Astrocyte (in vitro differentiated cells and primary cell): ENCODE measurements around the gene FNDC3B. TPM values are rescaled to one million over a fixed set of nuclear protein-coding genes. Genes with fewer than 3 reads are reported as not detected.

Experiments
- DNase-seq: peaks from one replicate; pipeline ENCODE4 v3.0.0-alpha.2; 2010; ENCODE audit warnings: low read depth
- FAIRE-seq: peaks from 2 replicates; lab custom pipeline; 2011; peaks lifted over from hg19 to GRCh38; lab: Jason Lieb, UNC
- H2AFZ ChIP-seq: 2 replicates; pipeline ENCODE4 v1.6.0; 2012; ENCODE audit warnings: low read depth, low read length, inconsistent platforms
- H3K27ac ChIP-seq: 2 replicates; pipeline ENCODE4 v1.5.1; 2011; ENCODE audit warnings: low read depth, low read length, inconsistent platforms
- H3K27me3 ChIP-seq: 2 replicates; pipeline ENCODE4 v1.6.0; 2011; ENCODE audit warnings: low read length, inconsistent platforms; ENCODE audit not compliant: insufficient read depth
- H3K36me3 ChIP-seq: 2 replicates; pipeline ENCODE4 v1.5.1; 2011; ENCODE audit warnings: low read length, inconsistent platforms; ENCODE audit not compliant: insufficient read depth
- H3K4me1 ChIP-seq: 2 replicates; pipeline ENCODE4 v1.5.1; 2011; ENCODE audit warnings: low read length, inconsistent platforms; ENCODE audit not compliant: insufficient read depth
- H3K4me2 ChIP-seq: 2 replicates; pipeline ENCODE4 v1.6.0; 2012; ENCODE audit warnings: low read length, inconsistent platforms
- H3K4me3 ChIP-seq: 2 replicates; pipeline ENCODE4 v1.5.1; 2011; ENCODE audit warnings: low read depth, mild to moderate bottlenecking, low read length, inconsistent platforms; ENCODE audit not compliant: insufficient read depth
- H3K79me2 ChIP-seq: 2 replicates; pipeline ENCODE4 v1.6.0; 2012; ENCODE audit warnings: mild to moderate bottlenecking, low read length, inconsistent platforms; ENCODE audit not compliant: insufficient read depth
- H3K9ac ChIP-seq: 2 replicates; pipeline ENCODE4 v1.6.0; 2012; ENCODE audit warnings: mild to moderate bottlenecking, low read length, inconsistent platforms
- H3K9me3 ChIP-seq: 2 replicates; pipeline ENCODE4 v1.5.1; 2012; ENCODE audit warnings: low read depth, mild to moderate bottlenecking, low read length, inconsistent platforms; ENCODE audit not compliant: insufficient read depth
- H4K20me1 ChIP-seq: 2 replicates; pipeline ENCODE4 v1.6.0; 2012; ENCODE audit warnings: low read length, inconsistent platforms; ENCODE audit not compliant: insufficient read depth
- H3K27ac Mint-ChIP-seq: one replicate; pipeline ENCODE4 v1.8.0; 2021; ENCODE audit warnings: mild to moderate bottlenecking, mixed read lengths; ENCODE audit not compliant: unreplicated experiment
- H3K27me3 Mint-ChIP-seq: one replicate; pipeline ENCODE4 v1.8.0; 2021; ENCODE audit warnings: low read depth, mixed read lengths; ENCODE audit not compliant: unreplicated experiment
- H3K36me3 Mint-ChIP-seq: one replicate; pipeline ENCODE4 v1.8.0; 2021; ENCODE audit warnings: low read depth, mixed read lengths; ENCODE audit not compliant: unreplicated experiment
- H3K4me1 Mint-ChIP-seq: one replicate; pipeline ENCODE4 v1.8.0; 2021; ENCODE audit warnings: low read depth, mixed read lengths; ENCODE audit not compliant: unreplicated experiment
- H3K4me3 Mint-ChIP-seq: one replicate; pipeline ENCODE4 v1.8.0; 2021; ENCODE audit warnings: mild to moderate bottlenecking, moderate library complexity, mixed read lengths; ENCODE audit not compliant: unreplicated experiment
- H3K9me3 Mint-ChIP-seq: one replicate; pipeline ENCODE4 v1.8.0; 2021; ENCODE audit warnings: mild to moderate bottlenecking, mixed read lengths; ENCODE audit not compliant: unreplicated experiment
- EZH2 ChIP-seq: IDR thresholded peaks from 2 replicates; pipeline ENCODE4 v1.6.1; 2012; ENCODE audit warnings: mild to moderate bottlenecking, low read length, inconsistent platforms; ENCODE audit not compliant: insufficient read depth
- total RNA-seq: library from RNA; stranded (reverse); gene quantifications from 2 replicates; pipeline ENCODE4 v1.2.1, GENCODE V29; 2021
- TF ChIP-seq, protein P1 (sequence below): IDR thresholded peaks from 2 replicates; pipeline ENCODE4 v1.5.1; 2011; ENCODE audit warnings: low read depth, mild to moderate bottlenecking, inconsistent platforms, low read length, moderate library complexity; ENCODE audit not compliant: insufficient read depth

FNDC3B gene
- total RNA-seq, 1 donor from 2014 or later = 327 TPM

DNA sequence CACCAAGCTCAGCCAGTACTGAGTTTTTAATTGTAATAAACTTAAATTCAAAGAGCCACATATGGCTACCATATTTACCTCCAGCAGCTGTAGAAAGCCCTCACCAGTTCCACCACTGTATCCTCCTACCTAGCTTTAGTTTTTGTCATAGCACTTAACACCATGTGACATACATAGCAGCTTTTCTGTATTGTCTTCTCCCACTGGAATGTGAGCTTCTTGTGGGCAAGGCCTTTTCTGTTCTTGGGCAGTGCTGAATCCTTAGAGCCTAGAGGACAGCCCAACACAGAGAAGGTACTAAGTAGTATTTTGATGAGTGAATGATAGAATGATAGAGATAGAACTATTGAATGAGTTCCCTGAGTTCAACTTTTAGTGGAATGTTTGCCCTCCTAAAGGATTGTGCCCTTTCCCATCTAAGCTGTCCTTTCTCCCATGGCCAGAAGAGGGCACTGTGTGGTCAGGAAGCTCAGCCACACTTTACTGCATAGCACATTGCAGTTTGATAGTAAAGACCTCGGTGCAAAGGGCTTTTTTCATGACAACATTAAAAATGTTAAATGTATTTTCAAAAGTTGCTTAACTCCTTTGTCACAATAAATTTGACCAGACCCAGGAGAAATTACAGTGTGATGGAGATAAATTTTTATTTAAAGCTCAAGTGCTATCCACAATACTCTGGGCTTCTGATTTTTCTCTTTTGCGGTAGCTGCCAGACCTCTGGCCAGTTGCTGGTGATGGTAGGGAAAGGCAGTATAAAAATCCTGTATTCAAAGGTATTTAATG is 293.1 kb downstream of the FNDC3B start:
- H3K4me1 ChIP-seq = peaks cover 4% of the 10 kb centered on the region
- no peaks in the 10 kb centered on the region for H3K9me3 Mint-ChIP-seq
- no peaks in the 10 kb centered on the region for H3K27me3 Mint-ChIP-seq
- no peak overlapping the region for H3K4me3 Mint-ChIP-seq
- peaks cover 13% of the 10 kb centered on the region for H3K79me2 ChIP-seq
- peaks cover 25% of the 10 kb centered on the region for H3K36me3 Mint-ChIP-seq
- H2AFZ ChIP-seq = no peak overlapping the region
- no peaks in the 10 kb centered on the region for H3K9me3 ChIP-seq
- H3K9ac ChIP-seq = no peak overlapping the region
- no peaks in the 10 kb centered on the region for H3K27me3 ChIP-seq
- H3K4me3 ChIP-seq = no peak overlapping the region
- H3K27ac Mint-ChIP-seq = peak overlapping the region; percentile 53
- peaks cover 74% of the 10 kb centered on the region for H3K36me3 ChIP-seq
- H4K20me1 ChIP-seq = peaks cover 33% of the 10 kb centered on the region
- TF ChIP-seq, protein P1, sequence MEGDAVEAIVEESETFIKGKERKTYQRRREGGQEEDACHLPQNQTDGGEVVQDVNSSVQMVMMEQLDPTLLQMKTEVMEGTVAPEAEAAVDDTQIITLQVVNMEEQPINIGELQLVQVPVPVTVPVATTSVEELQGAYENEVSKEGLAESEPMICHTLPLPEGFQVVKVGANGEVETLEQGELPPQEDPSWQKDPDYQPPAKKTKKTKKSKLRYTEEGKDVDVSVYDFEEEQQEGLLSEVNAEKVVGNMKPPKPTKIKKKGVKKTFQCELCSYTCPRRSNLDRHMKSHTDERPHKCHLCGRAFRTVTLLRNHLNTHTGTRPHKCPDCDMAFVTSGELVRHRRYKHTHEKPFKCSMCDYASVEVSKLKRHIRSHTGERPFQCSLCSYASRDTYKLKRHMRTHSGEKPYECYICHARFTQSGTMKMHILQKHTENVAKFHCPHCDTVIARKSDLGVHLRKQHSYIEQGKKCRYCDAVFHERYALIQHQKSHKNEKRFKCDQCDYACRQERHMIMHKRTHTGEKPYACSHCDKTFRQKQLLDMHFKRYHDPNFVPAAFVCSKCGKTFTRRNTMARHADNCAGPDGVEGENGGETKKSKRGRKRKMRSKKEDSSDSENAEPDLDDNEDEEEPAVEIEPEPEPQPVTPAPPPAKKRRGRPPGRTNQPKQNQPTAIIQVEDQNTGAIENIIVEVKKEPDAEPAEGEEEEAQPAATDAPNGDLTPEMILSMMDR = peak; percentile 97
- no peak for TF ChIP-seq EZH2
- no peak overlapping the region for H3K4me2 ChIP-seq
- FAIRE-seq (peak; percentile 84), DNase-seq (peak; percentile 31)
- H3K27ac ChIP-seq = no peak overlapping the region
- no peaks in the 10 kb centered on the region for H3K4me1 Mint-ChIP-seq

DNA sequence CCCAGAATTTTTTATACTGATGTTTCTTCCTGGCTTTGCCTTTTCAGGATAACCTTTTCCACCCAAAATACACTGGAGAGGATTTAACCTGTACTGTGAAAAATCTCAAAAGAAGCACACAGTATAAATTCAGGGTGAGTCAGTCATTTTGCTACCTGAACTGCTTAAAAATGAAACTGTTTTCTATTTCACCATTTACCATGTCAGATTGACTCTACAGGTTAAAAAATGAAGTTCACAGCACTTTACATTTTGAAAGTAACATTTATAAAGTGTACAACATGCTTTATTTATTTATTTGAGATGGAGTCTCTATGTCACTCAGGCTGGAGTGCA is 293.6 kb downstream of the FNDC3B start:
- Histone ChIP-seq H2AFZ (no peak overlapping the region), H3K4me3 (no peak overlapping the region), H4K20me1 (peaks cover 35% of the 10 kb centered on the region), H3K79me2 (peaks cover 13% of the 10 kb centered on the region), H3K27ac (no peak overlapping the region), H3K9me3 (no peaks in the 10 kb centered on the region), H3K9ac (no peak overlapping the region), H3K27me3 (no peaks in the 10 kb centered on the region), H3K4me2 (no peak overlapping the region), H3K36me3 (peaks cover 75% of the 10 kb centered on the region), H3K4me1 (peaks cover 4% of the 10 kb centered on the region)
- Mint-ChIP-seq H3K27ac (no peak overlapping the region), H3K4me3 (no peak overlapping the region), H3K4me1 (no peaks in the 10 kb centered on the region), H3K36me3 (peaks cover 28% of the 10 kb centered on the region), H3K27me3 (no peaks in the 10 kb centered on the region), H3K9me3 (no peaks in the 10 kb centered on the region)
- FAIRE-seq = no peak
- no peak for DNase-seq
- TF ChIP-seq EZH2 = no peak
- TF ChIP-seq, protein P1 = no peak
